DOHH2 (cell line): ENCODE results near the gene MS4A15.

ENCODE experiments used
- H3F3A ChIP-seq: fragments of 200-600 bp; sonication (generic), shearing (Covaris generic); 2 replicates; pipeline ENCODE4 v1.6.0; 2016; ENCODE audit warnings: antibody characterized with exemption, mild to moderate bottlenecking; ENCODE audit not compliant: control insufficient read depth, insufficient read depth
- H3K27ac ChIP-seq: fragments of 200-600 bp; sonication (generic); 2 replicates; pipeline ENCODE4 v1.5.1; 2014; ENCODE audit warnings: low read depth, mild to moderate bottlenecking, low read length, moderate library complexity
- H3K27me3 ChIP-seq: fragments of 200-600 bp; sonication (generic); 2 replicates; pipeline ENCODE4 v1.6.1; 2014; ENCODE audit warnings: mild to moderate bottlenecking, low read length, mixed read lengths; ENCODE audit not compliant: control insufficient read depth
- H3K36me3 ChIP-seq: fragments of 200-600 bp; sonication (generic); 2 replicates; pipeline ENCODE4 v1.6.1; 2014; ENCODE audit warnings: mild to moderate bottlenecking, low read length, moderate library complexity, mixed read lengths; ENCODE audit not compliant: control insufficient read depth
- H3K4me1 ChIP-seq: fragments of 200-600 bp; sonication (generic); 2 replicates; pipeline ENCODE4 v1.6.1; 2014; ENCODE audit warnings: mild to moderate bottlenecking, low read length, mixed read lengths; ENCODE audit not compliant: control insufficient read depth
- H3K4me2 ChIP-seq: fragments of 200-600 bp; sonication (generic); 2 replicates; pipeline ENCODE4 v1.6.0; 2014; ENCODE audit warnings: mild to moderate bottlenecking, low read length, moderate library complexity
- H3K4me3 ChIP-seq: fragments of 200-600 bp; sonication (generic); 2 replicates; pipeline ENCODE4 v1.5.1; 2014; ENCODE audit warnings: mild to moderate bottlenecking, low read length, mixed read lengths
- H3K79me2 ChIP-seq: fragments of 200-600 bp; sonication (generic); 2 replicates; pipeline ENCODE4 v1.6.1; 2014; ENCODE audit warnings: mild to moderate bottlenecking, low read length, mixed read lengths; ENCODE audit not compliant: control insufficient read depth
- H3K9me2 ChIP-seq: fragments of 200-600 bp; sonication (generic); replicated peaks from 2 replicates; pipeline ENCODE4 v1.6.1; 2014; ENCODE audit warnings: mild to moderate bottlenecking, low read length, mixed read lengths; ENCODE audit not compliant: control insufficient read depth
- H3K9me3 ChIP-seq: fragments of 200-600 bp; sonication (generic); 2 replicates; pipeline ENCODE4 v1.6.1; 2014; ENCODE audit warnings: antibody characterized with exemption, low read length, mixed read lengths; ENCODE audit not compliant: control insufficient read depth, insufficient read depth
- H4K20me1 ChIP-seq: fragments of 200-600 bp; sonication (generic); 2 replicates; pipeline ENCODE4 v1.6.0; 2014; ENCODE audit warnings: low read depth, mild to moderate bottlenecking, antibody characterized with exemption, low read length, moderate library complexity; ENCODE audit not compliant: control insufficient read depth, insufficient read depth
- EZH2phosphoT487 ChIP-seq: fragments of 200-600 bp; sonication (generic); IDR thresholded peaks from 2 replicates; pipeline ENCODE4 v1.6.1; 2017; ENCODE audit warnings: borderline replicate concordance, mild to moderate bottlenecking, antibody characterized with exemption, low read length, moderate library complexity, mixed read lengths
- TF ChIP-seq, protein P1 (sequence below): fragments of 200-600 bp; sonication (generic); IDR thresholded peaks from one replicate; pipeline ENCODE4 v1.5.1; 2014; ENCODE audit warnings: antibody characterized with exemption, mild to moderate bottlenecking, low read depth, low read length; ENCODE audit not compliant: poor library complexity, severe bottlenecking

MS4A15 gene

DNA sequence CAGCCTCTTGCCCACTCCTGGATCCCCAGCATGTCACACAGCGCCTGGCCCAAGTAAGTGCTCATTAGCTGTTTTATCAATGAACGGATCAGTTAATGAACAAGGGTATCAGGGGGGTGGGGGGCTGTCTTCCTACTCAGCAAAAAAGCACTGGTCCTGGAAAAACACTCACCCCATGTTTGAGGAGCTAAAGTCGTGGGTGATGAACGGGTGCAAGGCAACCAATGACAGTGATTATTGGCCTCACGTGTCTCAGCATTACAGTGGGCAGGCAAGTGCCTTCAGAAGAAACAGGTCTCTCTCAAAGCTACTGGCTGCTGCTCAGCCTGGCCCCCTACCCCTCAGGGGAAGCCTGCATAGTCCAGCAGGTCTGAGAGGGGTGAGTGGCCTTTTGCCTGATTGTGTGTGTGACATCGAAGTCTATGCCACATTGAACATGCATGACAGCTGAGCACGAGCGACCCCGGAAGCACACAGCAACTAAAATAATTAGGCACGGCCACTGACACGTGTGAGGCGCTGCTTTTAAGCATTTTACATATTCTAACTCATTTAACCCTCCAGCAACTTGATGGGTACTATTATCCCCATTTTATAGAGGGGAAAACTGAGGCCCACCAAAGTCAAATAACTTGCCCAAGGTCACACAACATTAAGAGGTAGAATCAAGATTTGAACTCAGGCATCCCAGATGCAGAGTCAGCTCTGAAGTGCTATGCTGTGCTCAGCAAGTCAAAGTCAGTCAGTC, 25.9 kb downstream of the MS4A15 start:
- H3K27ac ChIP-seq: no peak overlapping the region
- H4K20me1 ChIP-seq: no peaks in the 10 kb centered on the region
- TF ChIP-seq, protein P1, sequence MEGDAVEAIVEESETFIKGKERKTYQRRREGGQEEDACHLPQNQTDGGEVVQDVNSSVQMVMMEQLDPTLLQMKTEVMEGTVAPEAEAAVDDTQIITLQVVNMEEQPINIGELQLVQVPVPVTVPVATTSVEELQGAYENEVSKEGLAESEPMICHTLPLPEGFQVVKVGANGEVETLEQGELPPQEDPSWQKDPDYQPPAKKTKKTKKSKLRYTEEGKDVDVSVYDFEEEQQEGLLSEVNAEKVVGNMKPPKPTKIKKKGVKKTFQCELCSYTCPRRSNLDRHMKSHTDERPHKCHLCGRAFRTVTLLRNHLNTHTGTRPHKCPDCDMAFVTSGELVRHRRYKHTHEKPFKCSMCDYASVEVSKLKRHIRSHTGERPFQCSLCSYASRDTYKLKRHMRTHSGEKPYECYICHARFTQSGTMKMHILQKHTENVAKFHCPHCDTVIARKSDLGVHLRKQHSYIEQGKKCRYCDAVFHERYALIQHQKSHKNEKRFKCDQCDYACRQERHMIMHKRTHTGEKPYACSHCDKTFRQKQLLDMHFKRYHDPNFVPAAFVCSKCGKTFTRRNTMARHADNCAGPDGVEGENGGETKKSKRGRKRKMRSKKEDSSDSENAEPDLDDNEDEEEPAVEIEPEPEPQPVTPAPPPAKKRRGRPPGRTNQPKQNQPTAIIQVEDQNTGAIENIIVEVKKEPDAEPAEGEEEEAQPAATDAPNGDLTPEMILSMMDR: no peak
- no peak for TF ChIP-seq EZH2phosphoT487
- H3K4me3 ChIP-seq: no peak overlapping the region
- H3K4me2 ChIP-seq: no peak overlapping the region
- no peaks in the 10 kb centered on the region for H3K9me3 ChIP-seq
- peaks cover 5% of the 10 kb centered on the region; the same call in 1 of the 2 replicates for H3K27me3 ChIP-seq
- H3K36me3 ChIP-seq: no peaks in the 10 kb centered on the region
- no peaks in the 10 kb centered on the region for H3F3A ChIP-seq
- H3K4me1 ChIP-seq: no peaks in the 10 kb centered on the region
- H3K9me2 ChIP-seq: no peaks in the 10 kb centered on the region
- no peaks in the 10 kb centered on the region for H3K79me2 ChIP-seq

DNA sequence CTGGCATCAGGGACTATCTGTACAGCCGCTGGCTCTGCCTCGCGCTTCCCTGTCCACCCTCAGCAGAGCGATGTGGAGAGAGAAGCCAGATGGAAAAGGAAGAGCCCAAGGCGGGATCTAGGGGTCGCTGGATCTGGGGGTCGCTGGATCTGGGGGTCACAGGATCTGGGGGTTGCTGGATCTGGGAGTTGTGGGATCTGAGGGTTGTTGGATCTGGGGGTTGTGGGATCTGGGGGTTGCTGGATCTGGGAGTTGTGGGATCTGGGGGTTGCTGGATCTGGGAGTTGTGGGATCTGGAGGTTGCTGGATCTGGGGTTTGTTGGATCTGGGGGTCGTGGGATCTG, 26.4 kb downstream of the MS4A15 start:
- Histone ChIP-seq H3K36me3 (no peaks in the 10 kb centered on the region), H3K79me2 (no peaks in the 10 kb centered on the region), H3K4me3 (no peak overlapping the region), H3K4me1 (no peaks in the 10 kb centered on the region), H3K9me2 (no peaks in the 10 kb centered on the region), H3F3A (no peaks in the 10 kb centered on the region), H3K4me2 (no peak overlapping the region), H3K27me3 (0 out of 2 replicates have a peak, but pooled peaks cover 3% of the 10 kb centered on the region), H3K27ac (no peak overlapping the region), H4K20me1 (no peaks in the 10 kb centered on the region), H3K9me3 (no peaks in the 10 kb centered on the region)
- no peak for TF ChIP-seq EZH2phosphoT487
- TF ChIP-seq, protein P1: no peak

DNA sequence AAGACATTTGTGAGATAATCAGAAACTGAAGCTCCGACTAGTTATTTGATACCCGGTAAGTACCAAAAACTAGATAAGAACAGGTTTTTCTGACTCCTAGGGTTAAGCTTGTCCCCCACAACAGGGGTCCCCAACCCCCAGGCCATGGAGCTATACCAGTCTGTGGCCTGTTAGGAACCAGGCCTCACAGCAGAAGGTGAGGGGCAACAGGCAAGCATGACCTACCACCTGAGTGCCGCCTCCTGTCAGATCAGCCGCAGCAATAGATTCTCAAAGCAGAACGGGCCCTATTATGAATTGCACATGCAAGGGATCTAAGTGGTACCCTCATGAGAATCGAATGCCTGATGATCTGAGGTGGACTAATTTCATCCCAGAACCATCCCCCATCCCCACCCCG, 27.2 kb downstream of the MS4A15 start:
- no peaks in the 10 kb centered on the region for H3K4me1 ChIP-seq
- H3K36me3 ChIP-seq: no peaks in the 10 kb centered on the region
- TF ChIP-seq EZH2phosphoT487: no peak
- TF ChIP-seq, protein P1: no peak
- no peaks in the 10 kb centered on the region for H3K9me3 ChIP-seq
- H3K27me3 ChIP-seq: 0 out of 2 replicates have a peak, but pooled peaks cover 3% of the 10 kb centered on the region
- H3K9me2 ChIP-seq: no peaks in the 10 kb centered on the region
- no peaks in the 10 kb centered on the region for H4K20me1 ChIP-seq
- H3K4me2 ChIP-seq: no peak overlapping the region
- no peak overlapping the region for H3K4me3 ChIP-seq
- H3F3A ChIP-seq: no peaks in the 10 kb centered on the region
- no peak overlapping the region for H3K27ac ChIP-seq
- H3K79me2 ChIP-seq: no peaks in the 10 kb centered on the region
